ENCODE measurements around the gene EVC.
"Not testable (repeated sequence)": the region's sequence is repeated elsewhere in the genome, so short reads cannot be mapped to it uniquely, and the experiment has no call there.

The EVC gene

DNA sequence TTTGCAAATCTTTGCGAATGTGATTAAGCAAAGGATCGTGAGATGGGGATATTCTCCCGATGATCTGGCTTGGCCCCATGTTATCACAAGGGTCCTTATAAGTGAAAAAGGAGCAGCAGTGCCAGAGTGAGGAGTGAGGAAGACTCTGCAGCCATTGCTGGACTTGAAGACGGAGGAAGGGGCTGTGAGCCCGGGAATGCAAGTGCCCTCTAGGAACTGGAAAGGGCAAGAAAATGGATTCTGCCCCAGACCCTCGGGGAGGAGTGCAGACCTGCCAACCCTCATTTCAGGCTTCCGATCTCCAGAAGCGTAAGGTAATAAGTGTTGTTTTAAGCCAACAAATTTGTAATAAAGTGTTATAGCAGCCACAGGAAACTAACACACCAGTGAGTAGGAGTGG, 76.3 kb downstream of the EVC start:
- no peak for DNase-seq (ENCODE audit: low read depth)

- no peak for DNase-seq (ENCODE audit: low read depth)
Measured at GRCh38 chr4:5788144-5788543, 77.1 kb downstream of the EVC start.

GRCh38 chr4:5789141-5789540, 78.1 kb downstream of the EVC start:
- DNase-seq (ENCODE audit: low read depth) = no peak

GRCh38 chr4:5790546-5790857, 79.5 kb downstream of the EVC start:
- DNase-seq (ENCODE audit: low read depth) = no peak

- DNase-seq (ENCODE audit: low read depth) = no peak
Measured at GRCh38 chr4:5791654-5792053, 80.7 kb downstream of the EVC start.

DNA sequence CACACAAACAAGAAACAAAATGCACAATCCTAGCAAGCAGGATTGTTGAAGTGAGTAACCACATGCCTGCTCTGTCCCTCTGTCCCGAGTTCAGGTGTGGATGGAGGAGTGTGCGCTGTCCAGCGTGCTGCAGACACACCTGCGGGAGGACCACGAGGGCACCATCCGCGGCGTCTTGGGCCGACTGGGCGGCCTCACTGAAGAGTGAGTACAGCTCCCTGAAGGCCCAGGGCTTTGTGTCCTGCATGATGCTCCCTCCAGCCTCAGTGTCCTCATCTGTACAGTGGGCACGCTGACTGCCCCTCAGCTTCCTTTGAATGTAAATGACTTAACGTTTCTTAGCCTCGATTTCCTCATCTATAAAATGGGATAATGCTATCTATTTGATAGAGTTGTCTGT, 82.5 kb downstream of the EVC start:
- no peak for DNase-seq (ENCODE audit: low read depth)

DNA sequence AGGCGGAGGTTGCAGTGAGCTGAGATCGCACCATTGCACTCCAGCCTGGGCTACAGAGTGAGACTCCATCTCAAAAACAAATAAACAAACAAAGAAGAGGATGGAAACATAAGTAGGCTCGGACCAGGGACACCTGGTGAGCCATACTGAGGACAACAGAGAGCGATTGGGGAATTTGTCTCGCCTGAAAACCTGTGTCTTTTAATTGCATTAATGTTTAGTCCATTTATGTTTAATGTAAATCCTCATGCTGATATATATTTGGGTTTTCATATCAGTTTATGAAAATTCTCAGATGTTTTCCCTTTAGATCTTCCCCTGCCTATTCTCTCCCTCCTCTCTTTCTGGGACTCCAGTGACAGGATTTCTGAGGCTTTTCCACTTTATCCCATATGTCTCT, 84.6 kb downstream of the EVC start:
- DNase-seq (ENCODE audit: low read depth) = no peak

DNA sequence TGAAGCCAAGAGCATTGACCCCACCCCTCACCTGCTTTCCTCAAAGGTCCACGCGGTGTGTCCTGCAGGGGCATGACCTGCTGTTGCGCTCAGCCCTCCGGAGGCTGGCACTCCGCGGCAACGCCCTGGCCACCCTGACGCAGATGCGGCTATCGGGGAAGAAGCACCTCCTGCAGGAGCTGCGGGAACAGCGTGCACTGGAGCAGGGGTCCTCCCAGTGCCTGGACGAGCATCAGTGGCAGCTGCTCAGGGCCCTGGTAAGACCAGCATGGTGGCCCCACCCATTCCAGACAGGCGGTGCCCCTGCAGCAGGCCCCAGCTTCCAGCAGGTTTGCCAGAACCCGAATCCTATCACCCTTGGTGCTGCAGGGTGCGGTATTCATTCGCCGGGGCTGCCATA, 86.0 kb downstream of the EVC start:
- DNase-seq (ENCODE audit: low read depth) = no peak

DNA sequence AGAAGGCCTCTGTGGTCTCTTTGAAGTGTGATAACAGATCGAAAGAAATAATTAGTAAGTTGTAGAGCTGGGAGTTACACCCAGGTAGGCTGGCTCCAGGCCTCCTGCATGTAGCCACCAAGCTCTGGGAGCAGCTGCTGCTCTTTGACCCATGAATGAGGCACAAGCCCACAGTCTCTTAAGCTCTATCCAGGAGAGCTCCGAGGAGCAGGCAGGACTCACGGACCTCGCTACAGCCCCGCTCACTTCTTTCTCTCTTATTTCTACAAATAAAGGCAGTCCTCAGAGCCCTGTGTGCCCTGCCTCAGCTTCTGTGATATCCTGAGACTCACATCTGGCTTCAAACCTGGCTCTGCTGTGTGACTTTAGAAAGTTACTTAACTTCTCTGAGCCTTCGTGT, 86.9 kb downstream of the EVC start:
- no peak for DNase-seq (ENCODE audit: low read depth)

GRCh38 chr4:5798462-5798861, 87.5 kb downstream of the EVC start:
- no peak for DNase-seq (ENCODE audit: low read depth)

GRCh38 chr4:5798946-5799345, 87.9 kb downstream of the EVC start:
- no peak for DNase-seq (ENCODE audit: low read depth)

DNA sequence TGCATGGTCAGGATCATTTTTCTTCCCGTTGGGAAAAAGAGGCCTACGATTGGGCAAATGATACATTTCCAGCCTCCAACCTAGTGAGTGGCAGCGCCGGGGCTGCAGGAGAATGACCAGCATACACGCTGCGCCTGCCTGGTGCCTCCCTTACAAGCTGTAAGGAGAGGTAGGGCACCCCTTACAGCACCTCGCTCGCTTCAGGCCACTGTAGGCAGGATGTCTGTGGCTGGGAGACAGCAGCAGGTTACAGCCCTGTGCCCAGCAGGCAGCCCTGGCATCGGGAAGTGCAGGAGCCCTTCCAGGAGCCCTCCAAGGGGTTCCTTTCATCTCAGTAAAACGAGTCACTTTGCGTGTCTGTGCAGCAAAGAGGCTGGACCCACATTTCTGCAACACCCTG, 88.4 kb downstream of the EVC start:
- no peak for DNase-seq (ENCODE audit: low read depth)

DNA sequence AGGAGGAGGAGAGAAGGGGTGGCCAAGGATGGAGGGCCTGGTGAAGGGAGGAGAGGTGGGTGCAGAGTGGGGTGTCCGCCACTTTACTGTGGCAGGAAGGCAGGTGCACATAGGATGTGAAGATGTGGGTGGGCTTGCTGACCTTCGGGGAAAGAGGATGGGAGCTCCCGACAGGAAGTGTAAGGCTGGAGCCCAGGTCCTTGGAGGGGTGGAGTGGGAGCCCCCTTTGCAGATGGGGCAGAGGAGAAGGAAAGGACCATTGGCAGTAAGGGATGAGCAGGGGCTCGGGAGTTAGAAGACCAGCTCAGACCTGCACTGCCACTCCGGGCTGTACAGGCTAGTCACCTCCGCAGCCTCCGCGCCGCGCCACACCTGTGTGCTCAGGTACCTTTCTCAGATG, 89.5 kb downstream of the EVC start:
- DNase-seq (ENCODE audit: low read depth) = no peak

DNA sequence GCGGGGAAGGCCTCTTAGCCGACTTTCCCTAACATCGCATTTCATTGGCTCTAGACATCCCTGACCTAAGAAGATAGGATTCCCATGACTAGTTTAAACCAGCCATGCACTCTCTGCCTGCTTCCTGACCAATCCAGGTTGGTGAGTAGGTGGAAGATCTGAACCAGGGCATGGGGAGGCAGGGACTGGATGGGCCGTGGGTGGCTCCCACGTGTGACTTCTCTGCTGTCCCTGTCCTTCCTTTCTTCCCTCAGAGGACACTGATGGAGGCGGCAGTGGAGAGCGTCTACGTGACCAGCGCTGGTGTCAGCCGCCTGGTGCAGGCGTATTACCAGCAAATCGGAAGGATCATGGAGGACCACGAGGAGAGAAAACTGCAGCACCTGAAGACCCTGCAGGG, 90.7 kb downstream of the EVC start:
- no peak for DNase-seq (ENCODE audit: low read depth)

GRCh38 chr4:5802565-5802964, 91.6 kb downstream of the EVC start:
- no peak for DNase-seq (ENCODE audit: low read depth)

GRCh38 chr4:5804656-5805055, 93.7 kb downstream of the EVC start:
- DNase-seq (ENCODE audit: low read depth) = no peak

DNA sequence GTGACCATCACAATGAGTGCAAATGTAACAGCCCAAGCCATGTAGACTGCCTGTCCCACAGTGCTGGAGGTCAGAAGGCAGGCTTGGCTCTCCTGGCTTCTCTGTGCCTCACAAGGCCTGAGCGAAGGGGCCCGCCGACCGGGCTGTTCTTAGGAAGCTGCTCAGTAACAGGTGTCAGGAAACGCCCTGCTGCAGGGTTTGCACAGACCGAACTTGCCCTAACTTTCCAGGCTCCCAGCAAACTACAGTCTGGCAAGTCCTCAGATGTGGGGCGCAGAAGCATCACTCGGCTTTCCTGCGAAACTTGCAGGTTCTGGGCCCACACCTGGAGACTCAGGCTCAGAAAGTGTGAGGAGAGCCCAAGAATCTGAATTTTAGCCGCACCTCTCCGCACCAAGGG, 94.3 kb downstream of the EVC start:
- no peak for DNase-seq (ENCODE audit: low read depth)

- DNase-seq (ENCODE audit: low read depth) = no peak
Measured at GRCh38 chr4:5808081-5808741, 97.2 kb downstream of the EVC start.

DNA sequence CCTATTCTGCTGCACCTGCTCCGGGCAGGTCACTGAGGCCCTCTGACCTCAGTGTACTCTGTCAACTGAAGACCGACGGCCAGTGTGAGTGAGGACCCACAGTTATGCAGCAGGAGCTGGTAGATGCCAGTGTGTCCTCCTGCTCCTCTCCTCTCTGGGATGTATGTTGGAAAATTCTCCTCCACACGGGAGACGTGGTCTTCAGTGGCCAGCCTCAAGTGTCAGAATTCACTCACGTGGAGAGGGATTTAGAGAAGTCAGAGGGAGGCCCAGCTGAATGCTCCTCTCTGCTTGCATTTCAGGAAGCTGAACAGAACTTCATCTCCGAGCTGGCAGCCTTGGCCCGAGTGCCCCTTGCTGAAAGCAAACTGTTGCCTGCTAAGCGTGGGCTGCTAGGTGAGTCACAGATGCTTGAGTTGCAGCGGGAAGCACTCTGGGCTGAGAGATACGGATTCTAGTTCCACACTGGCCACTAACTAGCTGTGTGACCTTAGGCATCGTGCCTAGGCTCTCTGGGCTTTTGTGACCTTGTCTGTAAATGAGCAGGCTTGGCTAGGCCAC, 98.3 kb downstream of the EVC start:
- no peak for DNase-seq (ENCODE audit: low read depth)

DNA sequence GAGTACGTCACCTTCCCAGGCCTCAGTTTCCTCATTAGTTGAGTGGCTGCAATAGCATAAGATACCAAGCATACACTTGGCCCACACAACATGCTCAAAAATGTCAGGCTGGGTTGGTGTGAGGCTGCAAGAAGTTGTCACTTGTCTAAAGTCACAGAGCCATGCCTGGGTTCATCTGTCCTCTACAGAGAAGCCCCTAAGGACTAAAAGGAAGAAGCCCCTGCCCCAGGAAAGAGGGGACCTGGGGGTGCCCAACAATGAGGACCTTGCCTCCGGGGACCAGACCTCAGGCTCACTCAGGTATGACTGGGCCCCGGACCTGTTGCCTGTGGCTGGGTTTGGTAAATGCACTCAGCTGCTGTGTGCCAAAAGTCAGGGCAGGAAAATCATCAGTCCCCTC, 99.2 kb downstream of the EVC start:
- no peak for DNase-seq (ENCODE audit: low read depth)

DNA sequence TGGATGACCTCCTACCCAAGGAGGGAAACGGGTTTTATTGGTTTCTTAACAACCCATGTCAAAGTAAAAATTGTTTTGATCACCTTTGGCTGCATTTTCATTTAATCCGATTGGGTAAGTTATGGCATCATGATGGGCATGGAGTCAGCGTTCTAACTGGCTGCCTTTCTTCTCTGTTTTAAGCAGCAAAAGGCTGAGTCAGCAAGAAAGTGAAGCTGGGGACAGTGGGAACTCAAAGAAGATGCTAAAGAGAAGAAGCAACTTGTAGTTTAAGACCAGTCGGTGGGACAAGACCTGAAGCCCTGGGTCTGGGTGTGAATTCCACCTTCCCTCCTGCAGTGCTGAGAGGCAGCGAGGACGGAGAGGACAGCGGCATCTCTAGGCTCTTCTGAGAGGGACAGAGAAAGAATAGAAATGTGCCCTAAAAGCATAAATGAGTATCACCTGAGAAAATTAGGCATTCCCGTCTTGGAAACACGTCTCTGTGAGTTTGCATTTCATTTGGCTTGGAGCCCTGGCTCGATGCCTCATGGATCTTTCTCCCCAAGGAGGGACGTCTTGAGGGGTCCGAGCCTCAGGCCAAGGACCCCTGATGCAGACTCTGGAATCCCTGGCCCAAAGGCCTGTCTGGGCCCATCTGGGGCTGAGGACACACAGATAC, 99.9 kb downstream of the EVC start:
- DNase-seq (ENCODE audit: low read depth) = no peak

DNA sequence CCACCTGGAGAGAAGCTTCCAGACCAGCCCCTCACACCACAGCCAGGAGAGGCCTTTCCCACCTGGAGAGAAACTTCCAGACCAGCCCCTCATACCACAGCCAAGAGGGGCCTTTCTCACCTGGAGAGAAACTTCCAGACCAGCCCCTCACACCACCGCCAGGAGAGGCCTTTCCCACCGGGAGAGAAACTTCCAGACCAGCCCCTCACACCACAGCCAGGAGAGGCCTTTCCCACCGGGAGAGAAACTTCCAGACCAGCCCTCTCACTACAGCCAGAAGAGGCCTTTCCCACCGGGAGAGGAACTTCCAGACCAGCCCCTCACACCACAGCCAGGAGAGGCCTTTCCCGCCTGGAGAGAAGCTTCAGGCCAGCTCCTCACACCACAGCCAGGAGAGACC, 101.1 kb downstream of the EVC start:
- DNase-seq (ENCODE audit: low read depth) = not testable (repeated sequence)

GRCh38 chr4:5812506-5813229, 101.7 kb downstream of the EVC start:
- no peak for DNase-seq (ENCODE audit: low read depth)

GRCh38 chr4:5813882-5814255, 102.9 kb downstream of the EVC start:
- DNase-seq (ENCODE audit: low read depth) = no peak

All from stimulated activated CD8-positive, alpha-beta memory T cell treated with anti-CD3 and anti-CD28 coated beads, Interleukin-4, amount 100 ng/mL, for 24 hours (primary cell).